DMS114 treated with DMSO at 0.1 percent for 48 hours (cell line): ENCODE data around the gene SYNE2.

Experiments
- DNase-seq: peaks from one replicate; lab custom pipeline; 2025; ENCODE audit not compliant: unreplicated experiment; lab: John Stamatoyannopoulos, UW

The SYNE2 gene

GRCh38 chr14:63874223-63874622 is 21.4 kb downstream of the SYNE2 start:
- no peak for DNase-seq

- DNase-seq = no peak
Measured at GRCh38 chr14:63875311-63875710, 22.5 kb downstream of the SYNE2 start.

- DNase-seq = no peak
Measured at GRCh38 chr14:63877550-63877939, 24.7 kb downstream of the SYNE2 start.

- DNase-seq = no peak
Measured at GRCh38 chr14:63878052-63878451, 25.2 kb downstream of the SYNE2 start.

- no peak for DNase-seq
Measured at GRCh38 chr14:63878792-63879191, 26.0 kb downstream of the SYNE2 start.

- DNase-seq = no peak
Measured at GRCh38 chr14:63881926-63882325, 29.1 kb downstream of the SYNE2 start.

- no peak for DNase-seq
Measured at GRCh38 chr14:63887899-63888298, 35.1 kb downstream of the SYNE2 start.

GRCh38 chr14:63890553-63890952 is 37.7 kb downstream of the SYNE2 start:
- DNase-seq = no peak

GRCh38 chr14:63891148-63891975 is 38.6 kb downstream of the SYNE2 start:
- no peak for DNase-seq

- DNase-seq = no peak
Measured at GRCh38 chr14:63892265-63892664, 39.5 kb downstream of the SYNE2 start.

GRCh38 chr14:63893701-63894458 is 41.1 kb downstream of the SYNE2 start:
- DNase-seq = peak; percentile 7

- no peak for DNase-seq
Measured at GRCh38 chr14:63895510-63895909, 42.7 kb downstream of the SYNE2 start.

GRCh38 chr14:63896278-63896720 is 43.5 kb downstream of the SYNE2 start:
- DNase-seq = no peak

GRCh38 chr14:63897721-63898163 is 44.9 kb downstream of the SYNE2 start:
- no peak for DNase-seq

- no peak for DNase-seq
Measured at GRCh38 chr14:63899953-63900352, 47.1 kb downstream of the SYNE2 start.

- DNase-seq = no peak
Measured at GRCh38 chr14:63901434-63902085, 48.8 kb downstream of the SYNE2 start.

- no peak for DNase-seq
Measured at GRCh38 chr14:63902375-63902976, 49.7 kb downstream of the SYNE2 start.

- no peak for DNase-seq
Measured at GRCh38 chr14:63904724-63905123, 51.9 kb downstream of the SYNE2 start.

GRCh38 chr14:63905370-63905769 is 52.6 kb downstream of the SYNE2 start:
- no peak for DNase-seq

GRCh38 chr14:63908667-63909264 is 56.0 kb downstream of the SYNE2 start:
- DNase-seq = no peak

- DNase-seq = no peak
Measured at GRCh38 chr14:63909984-63910383, 57.2 kb downstream of the SYNE2 start.
